NCI-H82 (cell line): ENCODE results near the gene SRI.
"Not testable (repeated sequence)": the region's sequence is repeated elsewhere in the genome, so short reads cannot be mapped to it uniquely, and the experiment has no call there.

Experiments used
- DNase-seq: peaks from one replicate; lab custom pipeline; 2025; lab: John Stamatoyannopoulos, UW

The SRI gene, protein sequence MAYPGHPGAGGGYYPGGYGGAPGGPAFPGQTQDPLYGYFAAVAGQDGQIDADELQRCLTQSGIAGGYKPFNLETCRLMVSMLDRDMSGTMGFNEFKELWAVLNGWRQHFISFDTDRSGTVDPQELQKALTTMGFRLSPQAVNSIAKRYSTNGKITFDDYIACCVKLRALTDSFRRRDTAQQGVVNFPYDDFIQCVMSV

DNA sequence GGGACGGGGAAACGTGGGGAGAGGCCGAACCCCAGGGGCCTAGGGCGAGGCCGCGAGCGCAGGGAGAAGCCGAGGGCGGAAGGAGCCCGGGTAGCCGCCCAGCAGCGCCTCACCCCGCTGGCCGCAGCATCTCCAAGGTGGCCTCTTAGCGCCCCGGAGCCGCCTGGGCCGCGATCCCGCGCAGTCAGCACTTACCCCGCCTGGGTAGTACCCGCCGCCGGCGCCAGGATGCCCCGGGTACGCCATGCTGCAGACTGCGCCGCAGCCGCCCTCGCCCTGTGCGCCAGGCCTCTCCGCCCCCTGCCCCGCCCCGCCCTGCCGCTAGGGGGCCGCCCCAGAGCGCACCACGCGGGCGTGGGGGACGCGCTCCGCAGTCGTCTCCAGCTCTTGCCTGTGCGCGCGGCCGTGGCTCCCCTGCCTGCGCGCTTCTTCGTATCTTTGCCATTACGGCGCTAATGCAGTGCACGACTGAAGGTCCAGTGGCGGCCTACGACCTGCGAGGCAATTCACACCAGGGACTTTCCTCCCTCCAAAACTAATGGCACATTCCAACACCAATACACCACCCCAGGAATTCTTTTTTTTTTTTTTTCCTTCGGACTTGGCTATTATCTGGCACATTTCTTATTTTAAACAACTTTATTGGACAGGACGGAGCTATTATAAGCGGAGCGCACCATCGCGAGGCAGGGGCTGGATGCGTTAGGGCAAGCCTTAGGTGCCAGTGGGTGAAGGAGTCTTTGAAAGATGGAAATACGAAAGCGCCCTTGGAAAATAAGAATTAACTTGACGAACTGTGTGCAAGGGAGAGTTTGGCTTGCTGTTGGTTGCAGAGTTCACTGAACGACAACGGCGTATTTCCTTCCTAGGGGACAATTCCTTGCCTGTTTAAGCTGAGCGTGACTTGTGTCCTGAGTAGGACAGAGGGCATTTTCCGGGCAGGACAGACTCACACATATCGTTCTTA, at the start of gene SRI:
TSS of gene SRI (minus strand) at position 258 of the 967 bp plus-strand sequence. CDS start at position 246, 12 bp downstream.
- peak; percentile 90 for DNase-seq

DNA sequence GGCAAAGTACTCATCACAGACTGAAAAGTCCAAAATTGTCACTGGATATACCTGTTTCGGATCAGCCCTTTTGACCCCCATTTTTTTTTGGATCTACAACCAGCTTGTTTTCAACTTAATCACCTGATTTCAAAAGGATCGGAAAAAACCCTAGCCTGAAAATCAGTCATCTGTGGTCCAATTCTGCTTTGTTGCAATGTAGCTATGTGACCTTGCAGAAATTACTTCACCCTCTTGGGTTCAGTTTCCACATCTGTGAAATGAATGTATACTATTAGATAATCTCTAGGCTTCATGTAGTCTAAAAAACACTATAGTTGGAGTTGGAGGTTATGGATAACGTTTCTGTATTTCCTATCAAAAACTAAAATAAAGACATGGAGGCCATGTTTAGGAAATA, 49.7 kb upstream of the SRI start:
- no peak for DNase-seq

GRCh38 chr7:88268858-88269257, 49.0 kb upstream of the SRI start:
- DNase-seq: no peak

DNA sequence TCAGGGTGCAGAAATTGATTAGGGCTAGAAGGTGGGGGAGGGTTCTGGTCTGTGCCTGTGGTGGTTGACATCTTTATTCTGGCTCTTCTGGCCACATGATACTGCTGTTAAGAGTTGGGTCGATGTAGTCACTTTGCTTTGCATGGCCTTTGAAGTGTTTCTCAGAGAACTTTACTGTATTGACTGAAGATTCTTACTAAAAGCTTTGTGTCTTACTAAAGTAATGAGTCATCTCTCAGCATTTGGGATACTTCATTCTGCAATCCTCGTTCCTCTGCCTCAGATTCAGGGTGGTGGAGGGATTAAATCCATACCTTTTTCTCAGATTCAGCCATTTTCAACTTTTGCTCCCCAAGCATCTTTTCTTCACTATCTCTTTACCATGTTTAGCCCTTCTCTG, 48.2 kb upstream of the SRI start:
- DNase-seq: no peak

DNA sequence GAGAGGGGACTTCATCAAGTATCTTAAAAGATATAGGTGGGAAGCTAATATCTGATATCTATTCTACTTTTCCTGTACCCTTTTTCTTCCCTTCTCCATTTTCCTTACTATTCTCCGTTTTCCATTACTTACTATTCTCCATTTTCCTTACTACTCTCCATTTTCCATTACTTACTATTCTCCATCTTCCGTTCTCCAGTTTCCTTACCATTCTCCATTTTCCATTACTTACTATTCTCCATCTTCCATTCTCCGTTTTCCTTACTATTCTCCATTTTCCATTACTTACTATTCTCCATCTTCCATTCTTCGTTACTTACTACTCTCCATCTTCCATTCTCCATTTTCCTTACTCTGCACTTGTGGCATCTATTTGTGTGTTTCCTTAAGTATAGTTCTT, 47.6 kb upstream of the SRI start:
- no peak for DNase-seq

DNA sequence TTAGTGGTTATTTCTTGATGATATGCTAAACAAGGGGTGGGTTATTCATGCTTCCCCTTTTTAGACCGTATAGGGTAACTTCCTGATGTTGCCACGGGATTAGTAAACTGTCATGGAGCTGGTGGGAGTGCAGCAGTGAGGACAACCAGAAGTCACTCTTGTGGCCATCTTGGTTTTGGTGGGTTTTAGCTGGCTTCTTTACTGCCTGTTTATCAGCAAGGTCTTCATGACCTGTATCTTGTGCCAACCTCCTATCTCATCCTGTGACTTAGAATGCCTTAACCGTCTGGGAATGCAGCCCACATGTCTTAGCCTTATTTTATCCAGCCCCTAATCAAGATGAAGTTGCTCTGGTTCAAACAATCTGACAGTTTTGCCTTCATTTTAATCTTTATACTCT, 45.1 kb upstream of the SRI start:
- DNase-seq: not testable (repeated sequence)

DNA sequence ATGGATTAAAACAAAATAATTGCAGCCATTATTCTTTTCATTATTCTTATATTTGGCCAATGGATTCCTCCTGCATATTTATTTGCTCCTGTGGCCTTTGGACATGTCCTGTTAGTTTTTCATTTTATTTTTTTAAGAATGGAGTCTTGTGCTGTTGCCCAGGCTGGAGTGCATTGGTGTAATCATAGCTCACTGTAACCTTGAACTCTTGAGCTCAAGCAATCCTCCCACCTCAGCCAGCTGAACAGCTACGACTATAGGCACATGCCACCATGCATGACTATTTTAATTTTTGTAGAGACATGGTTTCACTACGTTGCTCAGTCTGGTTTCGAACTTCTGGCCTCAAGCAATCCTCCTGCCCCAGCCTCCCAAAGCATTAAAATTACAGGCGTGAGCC, 42.7 kb upstream of the SRI start:
- DNase-seq: no peak

- no peak for DNase-seq
Observed at GRCh38 chr7:88260719-88261118, 40.9 kb upstream of the SRI start.

- no peak for DNase-seq
Observed at GRCh38 chr7:88259656-88260380, 40.0 kb upstream of the SRI start.

DNA sequence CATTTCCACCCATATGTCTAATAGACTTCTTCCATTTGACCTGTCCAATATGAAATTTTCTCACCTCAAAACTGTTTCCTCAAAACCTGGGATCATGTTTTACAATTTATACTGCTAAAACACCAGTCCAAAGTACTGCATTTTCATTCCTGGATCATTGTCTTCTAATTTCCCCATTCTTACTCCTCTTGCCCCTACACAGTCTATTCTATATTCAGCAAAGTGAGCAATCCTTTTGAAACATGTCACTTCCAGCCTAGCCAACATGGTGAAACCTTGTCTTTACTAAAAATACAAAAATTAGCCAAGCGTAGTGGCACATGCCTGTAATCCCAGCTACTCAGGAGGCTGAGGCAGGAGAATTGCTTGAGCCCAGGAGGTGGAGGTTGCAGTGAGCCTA, 38.5 kb upstream of the SRI start:
- not testable (repeated sequence) for DNase-seq

GRCh38 chr7:88256906-88257305, 37.1 kb upstream of the SRI start:
- DNase-seq: no peak

GRCh38 chr7:88254721-88255424, 35.0 kb upstream of the SRI start:
- no peak for DNase-seq

GRCh38 chr7:88253640-88254039, 33.8 kb upstream of the SRI start:
- DNase-seq: no peak

- no peak for DNase-seq
Observed at GRCh38 chr7:88244258-88244657, 24.4 kb upstream of the SRI start.

- DNase-seq: peak; percentile 68
Observed at GRCh38 chr7:88243345-88243909, 23.6 kb upstream of the SRI start.

GRCh38 chr7:88239852-88240251, 20.0 kb upstream of the SRI start:
- DNase-seq: no peak

GRCh38 chr7:88233828-88234227, 14.0 kb upstream of the SRI start:
- DNase-seq: no peak

DNA sequence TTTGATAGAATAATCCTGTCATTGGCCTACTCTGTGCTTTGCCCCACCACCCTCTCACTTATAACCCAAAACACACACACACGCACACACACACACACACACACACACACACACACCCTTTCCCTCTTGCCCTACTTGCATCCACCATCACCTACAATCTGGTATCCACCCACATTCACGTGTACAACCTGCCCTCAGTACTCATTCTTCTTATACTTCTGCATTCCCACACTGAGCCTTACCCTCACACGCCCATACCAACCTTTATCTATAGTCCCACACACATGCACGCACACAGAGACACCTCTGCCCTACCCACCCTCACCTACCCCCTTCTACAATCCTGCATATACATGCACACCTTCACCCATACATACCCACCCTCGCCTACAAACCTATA, 10.8 kb upstream of the SRI start:
- DNase-seq: no peak

- no peak for DNase-seq
Observed at GRCh38 chr7:88229302-88229995, 9.6 kb upstream of the SRI start.

GRCh38 chr7:88226886-88227516, 7.2 kb upstream of the SRI start:
- no peak for DNase-seq

- no peak for DNase-seq
Observed at GRCh38 chr7:88226201-88226600, 6.4 kb upstream of the SRI start.
